Measurements from ENCODE around the gene RPTOR. TPM values are rescaled to one million over a fixed set of nuclear protein-coding genes. Genes with fewer than 3 reads are reported as not detected.
"Not testable (repeated sequence)": the region's sequence is repeated elsewhere in the genome, so short reads cannot be mapped to it uniquely, and the experiment has no call there.

Gene RPTOR
- polyA plus RNA-seq, 3 donors from 2014 or later: 1.8 to 10.2 (median 3.8) TPM

- H3K9me3 Mint-ChIP-seq: no peaks in the 10 kb centered on the region
- peaks cover 0 to 5% (median 3%) of the 10 kb centered on the region in 3 donors for H3K27me3 Mint-ChIP-seq (ENCODE audit: low read depth in 3 of 3)
- peaks cover 0 to 4% (median 0%) of the 10 kb centered on the region in 3 donors for H3K36me3 Mint-ChIP-seq
- peaks cover 8 to 17% of the 10 kb centered on the region in 2 donors for H3K4me1 Mint-ChIP-seq
- no peak for DNase-seq
- H3K4me3 Mint-ChIP-seq: no peak overlapping the region
- no peak overlapping the region for H3K27ac Mint-ChIP-seq
Measured at GRCh38 chr17:80694085-80694991, 149.7 kb downstream of the RPTOR start.

GRCh38 chr17:80694992-80695912, 150.6 kb downstream of the RPTOR start:
- H3K36me3 Mint-ChIP-seq: peaks cover 0 to 4% (median 4%) of the 10 kb centered on the region in 3 donors
- H3K4me3 Mint-ChIP-seq: no peak overlapping the region
- peaks cover 12 to 20% of the 10 kb centered on the region in 2 donors for H3K4me1 Mint-ChIP-seq
- peak overlapping the region in 1 of 6 donors; percentile 34 for H3K27ac Mint-ChIP-seq
- H3K27me3 Mint-ChIP-seq (ENCODE audit: low read depth in 3 of 3): peaks cover 3 to 10% (median 6%) of the 10 kb centered on the region in 3 donors
- no peak for DNase-seq
- peaks cover 0 to 5% (median 2%) of the 10 kb centered on the region in 6 donors for H3K9me3 Mint-ChIP-seq

GRCh38 chr17:80695979-80696378, 151.3 kb downstream of the RPTOR start:
- DNase-seq: no peak
- Mint-ChIP-seq H3K9me3 (peaks cover 0 to 10% (median 2%) of the 10 kb centered on the region in 6 donors), H3K4me1 (peaks cover 17 to 21% of the 10 kb centered on the region in 2 donors), H3K27ac (peak overlapping the region in 1 of 6 donors; percentile 34), H3K36me3 (peaks cover 0 to 4% (median 4%) of the 10 kb centered on the region in 3 donors), H3K27me3 (ENCODE audit: low read depth in 3 of 3) (peaks cover 3 to 18% (median 11%) of the 10 kb centered on the region in 3 donors), H3K4me3 (no peak overlapping the region)

GRCh38 chr17:80696456-80696855, 151.8 kb downstream of the RPTOR start:
- Mint-ChIP-seq H3K4me1 (peaks cover 13 to 17% of the 10 kb centered on the region in 2 donors), H3K4me3 (no peak overlapping the region), H3K27ac (peak overlapping the region in 1 of 6 donors; percentile 34), H3K9me3 (peaks cover 0 to 10% (median 2%) of the 10 kb centered on the region in 6 donors), H3K27me3 (ENCODE audit: low read depth in 3 of 3) (peaks cover 3 to 20% (median 15%) of the 10 kb centered on the region in 3 donors), H3K36me3 (peaks cover 0 to 4% (median 4%) of the 10 kb centered on the region in 3 donors)
- no peak for DNase-seq

GRCh38 chr17:80696964-80697363, 152.3 kb downstream of the RPTOR start:
- no peak overlapping the region for H3K4me3 Mint-ChIP-seq
- H3K9me3 Mint-ChIP-seq: peaks cover 0 to 10% (median 2%) of the 10 kb centered on the region in 6 donors
- peaks cover 15 to 16% of the 10 kb centered on the region in 2 donors for H3K4me1 Mint-ChIP-seq
- peaks cover 0 to 4% (median 4%) of the 10 kb centered on the region in 3 donors for H3K36me3 Mint-ChIP-seq
- peak overlapping the region in 1 of 6 donors; percentile 46 for H3K27ac Mint-ChIP-seq
- peaks cover 4 to 20% (median 15%) of the 10 kb centered on the region in 3 donors for H3K27me3 Mint-ChIP-seq (ENCODE audit: low read depth in 3 of 3)
- DNase-seq: no peak

- Mint-ChIP-seq H3K4me1 (peaks cover 28 to 30% of the 10 kb centered on the region in 2 donors), H3K9me3 (peaks cover 0 to 10% (median 2%) of the 10 kb centered on the region in 6 donors), H3K4me3 (no peak overlapping the region), H3K36me3 (peaks cover 0 to 6% (median 0%) of the 10 kb centered on the region in 3 donors), H3K27me3 (ENCODE audit: low read depth in 3 of 3) (peaks cover 4 to 20% (median 15%) of the 10 kb centered on the region in 3 donors), H3K27ac (no peak overlapping the region)
- DNase-seq: no peak
Measured at GRCh38 chr17:80698297-80698696, 153.7 kb downstream of the RPTOR start.

GRCh38 chr17:80699205-80699604, 154.6 kb downstream of the RPTOR start:
- peaks cover 37 to 39% of the 10 kb centered on the region in 2 donors for H3K4me1 Mint-ChIP-seq
- not testable (repeated sequence) for H3K9me3 Mint-ChIP-seq, DNase-seq, H3K4me3 Mint-ChIP-seq, H3K36me3 Mint-ChIP-seq, H3K27ac Mint-ChIP-seq
- peaks cover 6 to 20% (median 15%) of the 10 kb centered on the region in 3 donors for H3K27me3 Mint-ChIP-seq (ENCODE audit: low read depth in 3 of 3)

GRCh38 chr17:80701730-80702129, 157.1 kb downstream of the RPTOR start:
- no peak for DNase-seq
- Mint-ChIP-seq H3K27ac (peak overlapping the region in 1 of 6 donors; percentile 26), H3K9me3 (peaks cover 0 to 10% (median 2%) of the 10 kb centered on the region in 6 donors), H3K36me3 (peaks cover 0 to 7% (median 0%) of the 10 kb centered on the region in 3 donors), H3K4me3 (no peak overlapping the region), H3K4me1 (peaks cover 49 to 51% of the 10 kb centered on the region in 2 donors), H3K27me3 (ENCODE audit: low read depth in 3 of 3) (peaks cover 6 to 20% (median 15%) of the 10 kb centered on the region in 3 donors)

GRCh38 chr17:80702315-80703141, 157.9 kb downstream of the RPTOR start:
- no peak for DNase-seq
- H3K27me3 Mint-ChIP-seq (ENCODE audit: low read depth in 3 of 3): peaks cover 6 to 18% (median 15%) of the 10 kb centered on the region in 3 donors
- peaks cover 0 to 10% (median 2%) of the 10 kb centered on the region in 6 donors for H3K9me3 Mint-ChIP-seq
- H3K4me3 Mint-ChIP-seq: peak overlapping the region; percentile 50 to 75 (median 73)
- peak overlapping the region; percentile 61 to 85 (median 78) for H3K27ac Mint-ChIP-seq
- peaks cover 0 to 7% (median 0%) of the 10 kb centered on the region in 3 donors for H3K36me3 Mint-ChIP-seq
- peaks cover 49 to 53% of the 10 kb centered on the region in 2 donors for H3K4me1 Mint-ChIP-seq

GRCh38 chr17:80703142-80703478, 158.5 kb downstream of the RPTOR start:
- H3K36me3 Mint-ChIP-seq: peaks cover 0 to 7% (median 0%) of the 10 kb centered on the region in 3 donors
- H3K9me3 Mint-ChIP-seq: peaks cover 0 to 10% (median 2%) of the 10 kb centered on the region in 6 donors
- H3K4me1 Mint-ChIP-seq: peaks cover 53 to 58% of the 10 kb centered on the region in 2 donors
- H3K27me3 Mint-ChIP-seq (ENCODE audit: low read depth in 3 of 3): peaks cover 6 to 18% (median 15%) of the 10 kb centered on the region in 3 donors
- H3K4me3 Mint-ChIP-seq: peak overlapping the region; percentile 50 to 75 (median 73)
- peak in 1 of 3 donors; percentile 20 for DNase-seq
- H3K27ac Mint-ChIP-seq: peak overlapping the region; percentile 61 to 85 (median 78)

- Mint-ChIP-seq H3K27ac (peak overlapping the region in 5 of 6 donors; percentile 28 to 85 (median 59)), H3K9me3 (peaks cover 0 to 10% (median 2%) of the 10 kb centered on the region in 6 donors), H3K27me3 (ENCODE audit: low read depth in 3 of 3) (peaks cover 5 to 15% (median 15%) of the 10 kb centered on the region in 3 donors), H3K4me1 (peaks cover 66 to 71% of the 10 kb centered on the region in 2 donors), H3K36me3 (peaks cover 0 to 7% (median 4%) of the 10 kb centered on the region in 3 donors), H3K4me3 (peak overlapping the region in 3 of 5 donors; percentile 14 to 39 (median 25))
- DNase-seq: no peak
Measured at GRCh38 chr17:80704381-80704819, 159.8 kb downstream of the RPTOR start.

GRCh38 chr17:80704894-80705293, 160.3 kb downstream of the RPTOR start:
- DNase-seq: no peak
- H3K4me1 Mint-ChIP-seq: peaks cover 65 to 74% of the 10 kb centered on the region in 2 donors
- peak overlapping the region in 2 of 6 donors; percentile 30 to 59 for H3K27ac Mint-ChIP-seq
- H3K9me3 Mint-ChIP-seq: peaks cover 0 to 9% (median 1%) of the 10 kb centered on the region in 6 donors
- peaks cover 5 to 13% (median 12%) of the 10 kb centered on the region in 3 donors for H3K27me3 Mint-ChIP-seq (ENCODE audit: low read depth in 3 of 3)
- peaks cover 0 to 7% (median 6%) of the 10 kb centered on the region in 3 donors for H3K36me3 Mint-ChIP-seq
- peak overlapping the region in 1 of 5 donors; percentile 38 for H3K4me3 Mint-ChIP-seq

Data from immature natural killer cell (primary cell).